Parathyroid adenoma (tissue), 2 donors: ENCODE results near the gene RNF39.
"Not testable (repeated sequence)": the region's sequence is repeated elsewhere in the genome, so short reads cannot be mapped to it uniquely, and the experiment has no call there.

Source experiments
- H2AFZ ChIP-seq: fragments of 300-600 bp; sonication (generic); one replicate; pipeline ENCODE4 v1.7.0; 2017; ENCODE audit warnings: antibody characterized with exemption, mild to moderate bottlenecking
- H3K27ac ChIP-seq: fragments of 300-600 bp; sonication (generic); one replicate; pipeline ENCODE4 v1.7.0; 2017
- H3K27me3 ChIP-seq: fragments of 300-600 bp; sonication (generic); one replicate; pipeline ENCODE4 v1.7.0; 2017; ENCODE audit warnings: low read length; ENCODE audit not compliant: control insufficient read depth, insufficient read depth
- H3K36me3 ChIP-seq: fragments of 300-600 bp; sonication (generic); one replicate; pipeline ENCODE4 v1.7.0; 2017; ENCODE audit warnings: low read length; ENCODE audit not compliant: control insufficient read depth, insufficient read depth
- H3K4me1 ChIP-seq: fragments of 300-600 bp; sonication (generic); one replicate; pipeline ENCODE4 v1.7.0; 2017; ENCODE audit warnings: control low read depth
- H3K4me2 ChIP-seq: fragments of 300-600 bp; sonication (generic); one replicate; pipeline ENCODE4 v1.7.0; 2017; ENCODE audit warnings: low read length
- H3K4me3 ChIP-seq: fragments of 300-600 bp; sonication (generic); one replicate; pipeline ENCODE4 v1.7.0; 2017; ENCODE audit warnings: low read depth, low read length
- H3K79me2 ChIP-seq: fragments of 300-600 bp; sonication (generic); one replicate; pipeline ENCODE4 v1.7.0; 2017; ENCODE audit warnings: control low read depth
- H3K9ac ChIP-seq: fragments of 300-600 bp; sonication (generic); one replicate; pipeline ENCODE4 v1.7.0; 2017; ENCODE audit warnings: mild to moderate bottlenecking
- H3K9me3 ChIP-seq: fragments of 300-600 bp; sonication (generic); one replicate; pipeline ENCODE4 v1.7.0; 2017; ENCODE audit warnings: low read length; ENCODE audit not compliant: control insufficient read depth
- TF ChIP-seq, protein P1 (sequence below): fragments of 300-600 bp; sonication (generic); IDR thresholded peaks from one replicate; pipeline ENCODE4 v1.7.0; 2017; ENCODE audit warnings: antibody characterized with exemption, mild to moderate bottlenecking
- donor health status: primary hyperparathyroidism.

RNF39 gene, protein sequence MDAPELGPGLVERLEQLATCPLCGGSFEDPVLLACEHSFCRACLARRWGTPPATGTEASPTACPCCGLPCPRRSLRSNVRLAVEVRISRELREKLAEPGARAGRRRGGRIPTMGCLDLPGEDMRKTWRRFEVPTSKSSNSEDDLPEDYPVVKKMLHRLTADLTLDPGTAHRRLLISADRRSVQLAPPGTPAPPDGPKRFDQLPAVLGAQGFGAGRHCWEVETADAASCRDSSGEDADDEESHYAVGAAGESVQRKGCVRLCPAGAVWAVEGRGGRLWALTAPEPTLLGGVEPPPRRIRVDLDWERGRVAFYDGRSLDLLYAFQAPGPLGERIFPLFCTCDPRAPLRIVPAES

DNA sequence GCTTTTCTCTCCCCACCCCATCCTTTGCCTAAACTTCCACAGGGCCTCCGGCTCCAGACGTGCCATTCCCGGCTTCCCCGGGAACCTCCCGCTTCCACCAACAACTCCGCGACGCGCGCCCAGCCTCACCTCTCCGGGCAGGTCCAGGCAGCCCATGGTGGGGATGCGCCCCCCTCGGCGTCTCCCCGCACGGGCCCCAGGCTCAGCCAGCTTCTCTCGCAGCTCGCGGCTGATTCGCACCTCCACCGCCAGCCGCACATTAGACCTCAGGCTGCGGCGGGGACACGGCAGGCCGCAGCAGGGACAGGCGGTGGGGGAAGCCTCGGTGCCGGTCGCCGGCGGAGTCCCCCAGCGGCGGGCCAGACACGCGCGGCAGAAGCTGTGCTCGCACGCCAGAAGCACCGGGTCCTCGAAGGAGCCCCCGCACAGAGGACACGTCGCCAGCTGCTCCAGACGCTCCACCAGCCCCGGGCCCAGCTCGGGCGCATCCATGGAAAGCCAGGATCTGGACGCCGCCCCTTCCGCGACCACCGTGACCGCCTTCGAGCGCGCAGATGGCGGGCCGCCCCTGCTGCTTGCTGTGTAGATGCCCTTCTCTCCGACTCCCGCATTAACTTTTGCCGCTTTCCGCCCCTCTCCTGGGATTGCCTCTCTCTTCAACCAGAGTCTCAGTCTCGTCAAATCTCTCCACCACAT, at the start of gene RNF39:
Gene RNF39, minus strand, starts transcription at position 676 of the 696 bp plus-strand sequence. Its CDS starts 184 bp downstream, at position 492.
- TF ChIP-seq, protein P1, sequence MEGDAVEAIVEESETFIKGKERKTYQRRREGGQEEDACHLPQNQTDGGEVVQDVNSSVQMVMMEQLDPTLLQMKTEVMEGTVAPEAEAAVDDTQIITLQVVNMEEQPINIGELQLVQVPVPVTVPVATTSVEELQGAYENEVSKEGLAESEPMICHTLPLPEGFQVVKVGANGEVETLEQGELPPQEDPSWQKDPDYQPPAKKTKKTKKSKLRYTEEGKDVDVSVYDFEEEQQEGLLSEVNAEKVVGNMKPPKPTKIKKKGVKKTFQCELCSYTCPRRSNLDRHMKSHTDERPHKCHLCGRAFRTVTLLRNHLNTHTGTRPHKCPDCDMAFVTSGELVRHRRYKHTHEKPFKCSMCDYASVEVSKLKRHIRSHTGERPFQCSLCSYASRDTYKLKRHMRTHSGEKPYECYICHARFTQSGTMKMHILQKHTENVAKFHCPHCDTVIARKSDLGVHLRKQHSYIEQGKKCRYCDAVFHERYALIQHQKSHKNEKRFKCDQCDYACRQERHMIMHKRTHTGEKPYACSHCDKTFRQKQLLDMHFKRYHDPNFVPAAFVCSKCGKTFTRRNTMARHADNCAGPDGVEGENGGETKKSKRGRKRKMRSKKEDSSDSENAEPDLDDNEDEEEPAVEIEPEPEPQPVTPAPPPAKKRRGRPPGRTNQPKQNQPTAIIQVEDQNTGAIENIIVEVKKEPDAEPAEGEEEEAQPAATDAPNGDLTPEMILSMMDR = no peak
- peak within 1 kb of the TSS; percentile 40 for H3K4me3 ChIP-seq
- H3K9ac ChIP-seq = no peak within 1 kb of the TSS
- H3K79me2 ChIP-seq = no peaks in the 10 kb centered on the region
- no peak within 1 kb of the TSS for H3K27ac ChIP-seq
- H3K4me1 ChIP-seq = peaks cover 8% of the 10 kb centered on the region
- H3K27me3 ChIP-seq = no peaks in the 10 kb centered on the region
- H2AFZ ChIP-seq = peak within 1 kb of the TSS; percentile 87
- H3K9me3 ChIP-seq = no peaks in the 10 kb centered on the region
- peak within 1 kb of the TSS; percentile 72 for H3K4me2 ChIP-seq
- H3K36me3 ChIP-seq = no peaks in the 10 kb centered on the region

DNA sequence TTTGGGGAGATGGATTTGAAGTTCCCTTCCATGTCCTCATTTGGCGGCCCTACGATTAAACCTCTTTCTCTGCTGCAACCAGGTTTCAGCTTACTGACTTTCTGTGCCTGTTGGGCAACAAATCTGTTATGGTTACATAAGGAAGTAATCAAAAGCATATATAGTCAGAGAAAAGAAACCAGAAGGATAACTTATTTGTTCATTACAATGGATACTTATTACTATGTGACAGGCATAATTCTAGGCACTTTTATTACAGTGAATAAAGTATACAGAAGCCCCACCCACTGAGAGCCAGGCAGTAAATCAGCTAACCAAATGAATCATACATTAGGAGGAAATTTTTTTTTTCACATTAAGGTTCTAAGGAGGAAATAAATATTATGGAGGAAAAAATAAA, 46.9 kb upstream of the RNF39 start:
- Histone ChIP-seq H3K4me3 (no peak overlapping the region), H3K27ac (no peak overlapping the region), H3K4me2 (no peak overlapping the region), H3K9me3 (no peaks in the 10 kb centered on the region), H3K36me3 (no peaks in the 10 kb centered on the region), H3K79me2 (no peaks in the 10 kb centered on the region), H3K9ac (no peak overlapping the region), H3K4me1 (no peaks in the 10 kb centered on the region), H2AFZ (no peak overlapping the region), H3K27me3 (no peaks in the 10 kb centered on the region)
- TF ChIP-seq, protein P1 = no peak

DNA sequence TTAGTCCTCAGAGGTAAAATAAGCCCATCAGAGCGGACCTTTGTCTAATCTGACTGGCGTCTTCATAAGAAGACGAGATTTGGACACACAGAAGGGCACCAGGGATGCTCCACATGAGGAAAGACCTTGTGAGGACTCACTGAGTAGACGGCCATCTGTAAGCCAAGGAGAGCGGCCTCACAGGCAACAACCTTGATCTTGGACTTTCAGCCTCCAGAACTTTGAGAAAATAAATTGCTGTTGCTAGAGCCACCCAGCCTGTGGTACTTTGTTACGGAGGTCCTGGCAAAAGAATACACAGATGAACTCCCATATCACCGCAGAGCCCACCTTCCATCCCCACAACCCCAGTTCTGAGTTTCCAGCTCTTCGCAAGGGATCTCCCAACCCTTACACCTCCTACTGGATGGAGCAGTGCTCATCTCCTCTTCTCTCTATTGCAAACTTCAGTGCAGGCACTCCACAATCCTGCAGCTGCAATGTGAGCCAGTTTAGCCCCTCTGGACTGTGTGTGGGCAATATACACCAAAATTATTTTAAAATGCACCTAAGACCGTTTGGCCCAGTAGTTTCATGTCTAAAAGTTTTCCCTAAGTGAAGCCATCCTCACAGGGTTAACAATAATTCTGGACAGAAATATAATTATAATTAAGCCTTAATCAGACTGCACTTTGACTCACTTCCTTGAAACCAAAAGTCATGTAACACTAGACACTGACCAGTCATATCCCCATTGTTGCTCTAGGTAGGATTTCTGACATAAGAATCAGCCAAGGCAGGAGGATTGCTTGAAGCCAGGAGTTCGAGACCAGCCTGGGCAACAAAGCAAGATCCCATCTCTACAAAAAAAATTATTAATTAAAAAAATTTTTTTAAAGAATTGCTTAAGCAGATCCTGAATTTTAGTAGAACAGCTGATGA, 46.1 kb upstream of the RNF39 start:
- Histone ChIP-seq H2AFZ (no peak overlapping the region), H3K9ac (no peak overlapping the region), H3K27ac (no peak overlapping the region), H3K36me3 (no peaks in the 10 kb centered on the region), H3K4me2 (no peak overlapping the region), H3K27me3 (no peaks in the 10 kb centered on the region), H3K4me3 (no peak overlapping the region), H3K4me1 (no peaks in the 10 kb centered on the region), H3K79me2 (no peaks in the 10 kb centered on the region), H3K9me3 (no peaks in the 10 kb centered on the region)
- TF ChIP-seq, protein P1 = no peak

DNA sequence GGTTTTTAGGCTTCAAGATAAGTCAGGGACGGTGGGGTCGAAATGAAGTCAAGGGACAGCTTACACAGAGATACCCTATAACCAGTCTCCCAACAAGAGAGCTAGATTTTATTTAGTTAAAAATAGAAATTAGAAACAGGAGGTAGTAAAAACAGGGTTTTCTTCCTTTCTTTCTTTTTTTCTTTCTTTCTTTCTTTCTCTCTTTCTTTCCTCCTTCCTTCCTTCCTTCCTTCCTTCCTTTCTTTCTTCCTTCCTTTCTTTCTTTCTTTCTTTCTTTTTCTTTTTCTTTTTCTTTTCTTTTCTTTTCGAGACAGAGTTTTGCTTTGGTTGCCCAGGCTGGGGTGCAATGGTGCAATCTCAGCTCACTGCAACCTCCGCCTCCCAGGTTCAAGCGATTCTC, 43.1 kb upstream of the RNF39 start:
- H3K4me1 ChIP-seq, H3K36me3 ChIP-seq, H3K79me2 ChIP-seq, H3K27me3 ChIP-seq, H3K4me3 ChIP-seq, H3K27ac ChIP-seq, H3K9ac ChIP-seq, H2AFZ ChIP-seq, H3K4me2 ChIP-seq, H3K9me3 ChIP-seq: not testable (repeated sequence)

DNA sequence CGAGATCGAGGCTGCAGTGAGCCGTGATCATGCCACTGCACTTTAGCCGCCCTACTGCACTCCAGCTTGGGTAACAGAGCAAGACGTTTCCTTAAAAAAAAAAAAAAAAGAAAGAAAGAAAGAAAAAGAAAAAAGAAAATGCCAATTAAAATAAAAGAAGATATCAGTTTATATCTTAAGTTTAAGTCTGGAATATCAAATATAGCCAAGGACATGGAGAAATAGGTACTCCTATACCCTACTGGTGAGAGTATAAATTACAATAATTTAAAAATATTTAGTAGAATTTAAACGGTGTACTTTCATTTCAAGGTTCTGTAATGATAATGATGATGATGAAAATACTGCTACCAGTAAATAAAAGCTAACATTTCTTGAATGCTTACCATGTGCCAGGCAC, 41.2 kb upstream of the RNF39 start:
- H3K27ac ChIP-seq = no peak overlapping the region
- no peaks in the 10 kb centered on the region for H3K27me3 ChIP-seq
- no peak overlapping the region for H3K9ac ChIP-seq
- no peaks in the 10 kb centered on the region for H3K4me1 ChIP-seq
- no peak overlapping the region for H2AFZ ChIP-seq
- no peak overlapping the region for H3K4me3 ChIP-seq
- TF ChIP-seq, protein P1 = no peak
- H3K9me3 ChIP-seq = no peaks in the 10 kb centered on the region
- no peak overlapping the region for H3K4me2 ChIP-seq
- H3K79me2 ChIP-seq = no peaks in the 10 kb centered on the region
- H3K36me3 ChIP-seq = no peaks in the 10 kb centered on the region
